HG03159 (cell line): ENCODE data around the gene CHN2.
A peak's percentile ranks its signal among the peaks of the same experiment; 100 is the strongest.

Source experiments
- ATAC-seq: cut with Tn5 transposase; IDR thresholded peaks from one replicate; pipeline ENCODE4 v1.9.1; 2021; ENCODE audit warnings: mild to moderate bottlenecking, moderate library complexity; ENCODE audit not compliant: unreplicated experiment

CHN2 gene

DNA sequence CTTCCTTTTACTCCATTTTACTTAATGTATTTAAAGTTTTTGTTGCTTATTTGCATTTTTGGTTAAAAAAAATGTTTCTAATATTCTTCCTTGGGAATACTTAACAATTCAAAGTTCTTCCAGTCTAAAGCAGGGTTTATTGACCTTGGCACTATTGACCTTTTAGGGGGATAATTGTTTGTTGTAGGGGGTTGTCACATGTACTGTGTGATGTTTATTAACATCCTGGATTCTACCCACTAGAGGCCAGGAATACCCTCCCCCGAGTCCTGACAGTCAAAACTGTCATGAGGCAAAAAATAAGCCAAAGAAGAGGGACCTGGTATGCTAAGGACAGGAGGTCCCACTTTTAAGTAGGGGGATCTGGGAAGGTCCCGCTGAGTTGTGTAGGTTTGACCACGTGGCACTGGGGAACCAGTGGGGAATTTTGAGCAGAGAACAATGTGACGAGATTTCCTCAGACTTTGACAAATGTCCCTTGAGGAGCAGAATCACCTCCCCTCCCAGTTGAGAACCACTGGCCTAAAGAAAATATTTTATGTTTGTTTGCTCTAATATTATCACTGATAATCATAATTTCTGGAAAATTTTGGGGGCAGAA, 190.7 kb downstream of the CHN2 start:
- ATAC-seq = no peak

DNA sequence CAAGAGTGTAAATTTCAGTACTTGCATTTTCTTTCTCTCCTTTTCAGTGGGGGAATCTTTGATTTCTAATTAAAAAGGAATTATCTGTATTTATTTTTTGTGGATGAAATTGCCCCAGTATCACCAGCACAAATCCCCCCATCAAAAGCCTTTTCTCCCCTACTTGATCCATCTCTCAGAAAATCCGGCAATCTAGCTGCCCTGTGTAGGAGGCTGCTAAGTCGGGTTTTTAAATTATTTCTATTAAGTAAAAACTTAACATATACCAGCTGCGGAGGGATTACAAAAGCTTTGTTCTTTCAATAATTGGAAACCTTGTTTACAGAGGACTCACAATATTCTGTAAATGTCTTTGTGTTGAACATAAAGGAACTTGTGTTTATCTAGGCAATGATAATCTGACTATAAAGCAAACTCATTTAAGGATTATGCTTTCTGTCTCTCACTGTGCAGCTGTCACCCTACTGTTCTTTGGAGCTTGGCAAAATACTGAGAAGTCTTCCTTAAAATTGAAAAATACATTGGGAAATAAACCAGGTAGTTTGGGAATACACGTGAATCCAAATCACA, 191.7 kb downstream of the CHN2 start:
- no peak for ATAC-seq

DNA sequence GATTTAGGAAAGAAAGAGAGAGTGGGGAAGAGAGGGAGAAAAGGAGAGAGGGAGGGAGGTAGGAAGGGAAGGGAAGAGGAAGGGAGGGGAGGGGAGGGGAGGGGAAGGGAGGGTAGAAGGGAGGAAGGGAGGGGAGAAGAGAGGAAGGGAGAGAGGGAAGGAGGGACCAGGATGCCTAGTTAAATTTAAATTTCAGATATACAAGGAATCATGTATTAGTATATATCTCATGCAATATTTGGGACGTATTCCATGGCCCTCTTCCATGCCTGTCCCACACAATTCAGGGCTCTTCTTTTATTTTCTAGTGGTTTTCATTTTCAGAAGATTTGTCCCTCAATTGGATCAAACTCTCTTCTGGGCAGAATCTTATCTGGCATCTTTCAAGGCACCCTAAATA, 196.7 kb downstream of the CHN2 start:
- ATAC-seq = no peak

GRCh38 chr7:29394321-29394720, 199.7 kb downstream of the CHN2 start:
- no peak for ATAC-seq

GRCh38 chr7:29396563-29396962, 202.0 kb downstream of the CHN2 start:
- no peak for ATAC-seq

GRCh38 chr7:29397398-29397797, 202.8 kb downstream of the CHN2 start:
- ATAC-seq = no peak

DNA sequence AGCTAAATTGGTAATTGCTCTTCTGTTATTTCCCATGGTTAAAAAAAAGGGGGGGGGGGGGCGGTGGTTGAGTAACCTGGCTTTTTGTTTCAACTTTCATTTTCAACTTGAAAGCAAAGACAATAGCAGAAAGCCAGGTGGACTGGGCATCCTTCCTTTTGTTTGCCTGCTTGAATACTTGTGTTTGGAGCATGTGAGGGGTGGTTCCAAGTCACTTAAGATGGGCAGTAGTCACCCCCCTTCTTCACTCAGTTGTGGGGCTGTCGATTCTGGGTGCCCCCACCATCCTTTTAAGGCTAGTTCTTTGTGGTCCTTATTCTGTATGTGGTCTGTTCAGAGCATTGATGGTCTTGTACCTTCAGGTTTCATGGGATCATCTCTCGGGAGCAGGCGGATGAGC, 203.4 kb downstream of the CHN2 start:
- ATAC-seq = no peak

GRCh38 chr7:29400437-29400836, 205.9 kb downstream of the CHN2 start:
- no peak for ATAC-seq

DNA sequence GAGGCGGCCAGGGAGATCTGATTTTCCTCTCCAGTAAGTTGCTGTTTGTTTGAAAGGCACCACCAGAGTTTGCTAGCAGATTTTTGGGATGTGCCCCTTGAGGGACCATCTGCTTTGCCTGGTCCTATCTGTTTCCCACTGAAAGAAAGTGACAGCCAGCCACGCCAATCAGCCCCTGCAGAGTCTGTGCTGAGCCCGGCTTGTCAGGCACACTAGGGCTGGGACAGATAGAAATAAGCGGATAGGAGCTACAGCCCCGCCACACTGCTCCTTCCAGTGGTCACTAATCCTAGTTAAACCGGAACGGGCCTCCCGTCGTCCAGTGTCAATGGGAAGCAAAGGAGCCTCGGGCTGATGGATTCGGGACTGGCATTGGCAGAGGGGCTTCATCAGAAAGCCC, 207.2 kb downstream of the CHN2 start:
- no peak for ATAC-seq

GRCh38 chr7:29405891-29406290, 211.3 kb downstream of the CHN2 start:
- no peak for ATAC-seq

DNA sequence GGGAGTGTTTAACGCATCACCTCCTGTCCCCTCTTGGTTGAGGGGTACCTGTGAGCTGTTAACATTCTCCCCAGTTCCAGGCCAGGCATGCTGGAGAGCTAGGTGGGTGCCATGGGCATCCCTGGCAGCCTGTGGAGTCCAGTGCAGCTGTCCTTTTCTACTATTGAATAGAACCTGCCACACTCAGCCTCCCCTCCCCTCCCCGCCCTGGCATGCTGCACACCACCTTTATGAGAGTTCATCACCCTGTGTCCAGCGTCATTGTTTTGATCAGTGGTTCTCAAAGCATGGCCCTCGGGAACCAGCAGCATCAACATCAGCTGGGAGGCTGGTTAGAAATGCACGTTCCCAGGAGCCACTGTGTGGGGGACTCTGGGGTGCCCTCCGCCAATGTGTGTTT, 211.8 kb downstream of the CHN2 start:
- ATAC-seq = no peak

- ATAC-seq = peak; percentile 66
These were observed 214.3 kb downstream of the CHN2 start for GRCh38 chr7:29408841-29409243.

GRCh38 chr7:29410996-29411395, 216.4 kb downstream of the CHN2 start:
- ATAC-seq = no peak

- no peak for ATAC-seq
These were observed 218.3 kb downstream of the CHN2 start for GRCh38 chr7:29412912-29413311.

GRCh38 chr7:29413626-29414136, 219.1 kb downstream of the CHN2 start:
- ATAC-seq = no peak

GRCh38 chr7:29414216-29414615, 219.6 kb downstream of the CHN2 start:
- ATAC-seq = no peak

GRCh38 chr7:29415215-29415614, 220.6 kb downstream of the CHN2 start:
- no peak for ATAC-seq

DNA sequence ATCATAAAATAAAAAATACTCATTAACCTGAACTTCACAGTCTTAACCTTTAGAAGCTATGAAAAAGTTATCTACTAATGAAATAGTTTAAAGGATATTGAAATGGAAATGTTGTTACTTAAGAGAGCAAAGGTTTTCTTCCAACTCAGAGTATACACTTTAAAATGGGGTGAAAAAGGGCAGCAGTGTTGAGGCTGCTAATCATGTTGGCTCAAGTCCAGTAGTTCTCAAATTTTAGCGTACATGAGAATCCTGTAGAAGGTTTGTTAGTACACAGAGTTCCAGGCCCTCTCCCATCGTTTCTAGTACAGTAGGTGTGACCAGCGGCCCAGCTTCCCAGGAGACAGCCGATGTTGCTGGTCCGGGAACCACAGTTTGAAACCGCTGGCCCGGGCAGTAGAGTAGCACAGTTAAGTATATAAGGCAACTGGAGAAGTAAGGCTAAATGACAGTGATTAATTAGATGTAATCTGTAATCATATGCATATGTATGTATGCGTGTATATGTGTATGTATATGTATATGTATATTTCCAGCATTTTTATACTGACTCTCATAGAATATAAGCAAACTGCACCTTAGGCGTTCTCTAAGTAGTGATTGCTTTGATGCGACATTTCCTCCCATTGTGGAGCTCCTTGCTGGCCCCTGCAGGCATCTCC, 221.8 kb downstream of the CHN2 start:
- no peak for ATAC-seq

DNA sequence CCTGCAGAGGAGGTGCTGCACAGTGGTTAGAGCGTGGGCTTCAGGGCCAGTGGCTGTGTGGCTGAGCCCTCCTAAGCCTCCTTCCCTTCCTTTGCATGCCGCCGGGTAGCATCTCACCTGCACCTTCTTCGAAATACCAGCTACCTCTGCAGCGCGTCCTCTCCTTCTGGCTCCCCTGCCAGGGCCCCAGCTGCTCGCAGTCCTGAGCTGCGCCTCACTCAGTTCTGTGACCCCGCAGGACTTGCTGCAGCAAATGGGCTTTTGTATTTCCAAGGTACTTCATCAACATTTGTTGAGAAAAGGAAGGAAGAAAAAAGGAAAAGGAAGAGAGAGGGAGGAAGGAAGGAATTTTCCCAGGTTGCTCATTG, 222.3 kb downstream of the CHN2 start:
- no peak for ATAC-seq

DNA sequence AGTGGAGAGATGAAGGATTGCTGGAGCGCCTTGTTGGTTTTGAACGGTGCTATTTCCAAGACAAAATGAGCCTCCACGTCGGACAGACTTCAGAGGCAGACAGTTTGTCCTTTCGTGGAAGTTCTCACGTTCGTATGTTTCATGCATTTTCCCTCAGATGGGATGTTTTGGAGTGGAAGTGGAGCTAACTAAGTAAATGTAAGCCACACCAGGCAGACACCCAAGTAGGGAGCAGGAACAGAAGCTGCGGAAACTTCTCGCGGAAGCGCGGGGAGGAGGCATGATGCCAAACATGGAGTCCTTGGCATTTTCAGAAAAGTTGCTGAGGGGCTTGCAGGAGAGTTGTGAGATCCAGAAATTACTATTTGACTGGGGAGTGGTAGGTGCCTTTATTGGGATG, 223.5 kb downstream of the CHN2 start:
- no peak for ATAC-seq

- no peak for ATAC-seq
These were observed 224.1 kb downstream of the CHN2 start for GRCh38 chr7:29418651-29419050.

- ATAC-seq = no peak
These were observed 225.4 kb downstream of the CHN2 start for GRCh38 chr7:29420011-29420410.
